Kidney epithelial cell (primary cell): ENCODE measurements around the gene MCFD2. TPM values are rescaled to one million over a fixed set of nuclear protein-coding genes. Genes with fewer than 3 reads are reported as not detected.
A peak's percentile ranks its signal among the peaks of the same experiment; 100 is the strongest.
"Not testable (repeated sequence)": the region's sequence is repeated elsewhere in the genome, so short reads cannot be mapped to it uniquely, and the experiment has no call there.

Source experiments
- DNase-seq: peaks from one replicate; pipeline ENCODE4 v3.0.0-alpha.2; 2010; ENCODE audit warnings: low read depth
- H3K27me3 ChIP-seq: 2 replicates; pipeline ENCODE4 v1.6.0; 2011; ENCODE audit warnings: low read length; ENCODE audit not compliant: control insufficient read depth, insufficient read depth
- H3K36me3 ChIP-seq: 2 replicates; pipeline ENCODE4 v1.5.1; 2011; ENCODE audit warnings: low read length; ENCODE audit not compliant: control insufficient read depth, insufficient read depth
- H3K4me3 ChIP-seq: 2 replicates; pipeline ENCODE4 v1.5.1; 2011; ENCODE audit warnings: low read depth, mild to moderate bottlenecking, control low read depth, low read length
- total RNA-seq: library from RNA; depleted of rRNA; stranded (reverse); fragments of >200 nt; gene quantifications from 2 replicates; pipeline ENCODE4 v1.2.3, GENCODE V29; 2015
- TF ChIP-seq, protein P1 (sequence below): IDR thresholded peaks from 2 replicates; pipeline ENCODE4 v1.5.1; 2011; ENCODE audit warnings: mild to moderate bottlenecking, moderate library complexity, low read length, control low read depth, inconsistent platforms; ENCODE audit not compliant: insufficient read depth, poor library complexity, severe bottlenecking

The MCFD2 gene
- total RNA-seq, 1 donor from 2014 or later = 175 TPM

DNA sequence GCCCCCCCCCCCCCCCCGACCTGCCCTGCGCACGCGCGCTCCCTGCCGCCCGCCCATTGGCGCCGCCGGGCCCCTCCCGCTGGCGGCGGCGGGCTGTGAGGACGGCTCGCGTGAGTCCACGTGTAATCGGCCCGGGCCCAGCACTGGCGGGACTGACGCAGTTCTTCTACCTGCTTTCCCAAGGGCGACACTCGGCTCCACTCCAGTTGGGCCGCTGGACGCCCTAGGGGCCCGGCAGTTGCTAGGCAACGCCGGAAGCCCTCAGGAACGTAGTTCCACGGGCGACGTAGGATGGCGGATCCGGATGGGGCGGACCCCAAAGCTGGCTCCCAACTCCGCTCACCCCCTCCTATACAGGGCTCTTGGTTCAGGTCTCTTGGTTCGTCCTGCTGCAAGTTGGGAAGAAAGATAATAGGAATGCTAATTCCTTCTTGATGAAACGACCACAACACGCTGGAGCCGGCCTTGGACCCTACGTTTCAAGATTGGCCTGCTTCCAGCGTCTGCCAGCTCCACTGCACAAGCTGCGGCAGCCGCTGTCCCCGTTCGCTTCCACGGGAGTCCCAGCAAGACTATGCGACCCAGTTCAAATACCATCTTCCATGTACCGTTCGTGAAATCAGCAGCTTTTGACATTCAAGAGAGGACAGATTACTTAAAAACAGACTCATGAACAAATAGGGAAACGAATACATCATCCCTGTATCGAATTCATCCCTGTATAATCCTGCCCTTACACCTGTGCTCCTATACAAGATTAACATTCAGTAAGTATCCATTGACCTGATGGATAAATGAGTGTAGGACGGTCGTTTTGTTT, 415 bp upstream of the MCFD2 start:
- TF ChIP-seq, protein P1, sequence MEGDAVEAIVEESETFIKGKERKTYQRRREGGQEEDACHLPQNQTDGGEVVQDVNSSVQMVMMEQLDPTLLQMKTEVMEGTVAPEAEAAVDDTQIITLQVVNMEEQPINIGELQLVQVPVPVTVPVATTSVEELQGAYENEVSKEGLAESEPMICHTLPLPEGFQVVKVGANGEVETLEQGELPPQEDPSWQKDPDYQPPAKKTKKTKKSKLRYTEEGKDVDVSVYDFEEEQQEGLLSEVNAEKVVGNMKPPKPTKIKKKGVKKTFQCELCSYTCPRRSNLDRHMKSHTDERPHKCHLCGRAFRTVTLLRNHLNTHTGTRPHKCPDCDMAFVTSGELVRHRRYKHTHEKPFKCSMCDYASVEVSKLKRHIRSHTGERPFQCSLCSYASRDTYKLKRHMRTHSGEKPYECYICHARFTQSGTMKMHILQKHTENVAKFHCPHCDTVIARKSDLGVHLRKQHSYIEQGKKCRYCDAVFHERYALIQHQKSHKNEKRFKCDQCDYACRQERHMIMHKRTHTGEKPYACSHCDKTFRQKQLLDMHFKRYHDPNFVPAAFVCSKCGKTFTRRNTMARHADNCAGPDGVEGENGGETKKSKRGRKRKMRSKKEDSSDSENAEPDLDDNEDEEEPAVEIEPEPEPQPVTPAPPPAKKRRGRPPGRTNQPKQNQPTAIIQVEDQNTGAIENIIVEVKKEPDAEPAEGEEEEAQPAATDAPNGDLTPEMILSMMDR = no peak
- Histone ChIP-seq H3K36me3 (no peaks in the 10 kb centered on the region), H3K27me3 (no peaks in the 10 kb centered on the region), H3K4me3 (peak overlapping the region; percentile 95)
- DNase-seq = peak; percentile 64

DNA sequence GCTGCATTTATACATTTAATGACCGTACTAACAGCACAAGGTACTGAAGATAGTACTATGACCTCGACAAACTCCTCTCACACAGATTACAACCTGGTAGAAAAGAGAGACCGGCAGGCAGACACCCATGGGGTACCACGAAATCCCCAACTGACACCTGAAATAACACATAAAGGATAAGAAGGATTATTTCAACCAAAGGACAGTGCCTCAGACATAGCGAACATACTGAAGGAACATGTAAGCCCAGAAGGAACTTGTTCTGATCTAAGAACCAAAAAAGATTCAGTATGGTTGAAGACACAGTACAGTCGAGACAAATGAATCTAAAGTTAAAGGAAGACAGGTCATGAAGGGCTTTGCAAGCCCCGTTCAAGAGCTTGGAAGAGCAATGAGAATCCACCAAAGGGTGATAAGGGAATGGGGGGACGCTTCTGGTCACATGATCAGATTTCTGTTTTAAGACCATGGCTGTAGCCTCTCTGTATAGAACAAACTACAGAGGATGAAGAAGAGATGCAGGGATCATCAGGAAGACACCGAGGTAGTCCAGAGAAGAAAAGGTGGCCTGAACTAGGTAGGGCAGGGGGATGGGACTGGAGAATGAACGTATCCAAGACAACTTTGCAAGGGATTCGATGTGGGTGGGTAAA, 902 bp downstream of the MCFD2 start:
- Histone ChIP-seq H3K36me3 (no peaks in the 10 kb centered on the region), H3K27me3 (no peaks in the 10 kb centered on the region), H3K4me3 (peak overlapping the region; percentile 95)
- TF ChIP-seq, protein P1 = no peak
- DNase-seq = no peak

DNA sequence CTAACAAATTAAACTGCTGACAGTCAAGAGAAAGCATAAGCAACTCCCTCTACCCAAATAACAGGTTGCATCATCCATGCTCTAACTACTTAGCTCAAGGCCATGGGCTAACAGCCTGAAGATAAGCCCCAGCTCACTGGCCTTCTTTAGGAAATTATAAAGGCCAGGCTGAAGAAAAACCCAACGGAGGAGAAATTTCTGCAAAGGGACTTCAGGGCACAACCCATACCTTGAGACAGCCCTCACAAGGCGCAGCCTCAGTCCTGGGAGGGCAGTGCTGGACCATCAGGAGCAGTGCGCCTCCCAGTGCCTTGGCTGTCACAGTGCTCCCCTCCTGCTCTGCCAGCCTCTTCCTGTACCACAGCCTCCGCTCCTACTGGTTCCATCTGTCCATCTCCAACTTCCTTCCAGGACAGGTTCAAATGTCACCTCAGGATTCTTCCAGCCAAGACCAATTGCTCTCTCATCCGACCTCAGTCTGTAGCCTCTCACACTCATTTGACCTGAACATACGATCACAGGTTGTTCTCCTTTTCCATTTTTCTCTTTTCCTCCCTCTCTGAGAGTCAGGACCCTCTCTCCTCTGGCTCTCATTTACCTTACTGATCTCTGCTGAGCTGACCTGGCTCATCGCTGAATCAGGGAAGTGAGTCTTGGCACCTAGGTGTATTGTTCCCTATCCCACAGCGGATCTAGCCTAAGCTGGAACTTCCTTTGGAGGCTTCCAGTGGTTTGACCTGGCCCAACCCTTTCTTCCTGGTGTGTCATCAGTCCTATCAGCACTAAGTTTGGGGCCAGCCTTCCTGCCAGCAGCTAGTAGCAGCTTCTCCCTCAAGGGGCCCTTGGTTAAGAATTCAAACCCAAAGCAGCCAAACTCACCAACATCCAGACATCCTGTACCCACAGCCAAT, 1.9 kb downstream of the MCFD2 start:
- H3K4me3 ChIP-seq = no peak overlapping the region
- TF ChIP-seq, protein P1 = no peak
- no peaks in the 10 kb centered on the region for H3K36me3 ChIP-seq
- no peaks in the 10 kb centered on the region for H3K27me3 ChIP-seq
- DNase-seq = no peak

DNA sequence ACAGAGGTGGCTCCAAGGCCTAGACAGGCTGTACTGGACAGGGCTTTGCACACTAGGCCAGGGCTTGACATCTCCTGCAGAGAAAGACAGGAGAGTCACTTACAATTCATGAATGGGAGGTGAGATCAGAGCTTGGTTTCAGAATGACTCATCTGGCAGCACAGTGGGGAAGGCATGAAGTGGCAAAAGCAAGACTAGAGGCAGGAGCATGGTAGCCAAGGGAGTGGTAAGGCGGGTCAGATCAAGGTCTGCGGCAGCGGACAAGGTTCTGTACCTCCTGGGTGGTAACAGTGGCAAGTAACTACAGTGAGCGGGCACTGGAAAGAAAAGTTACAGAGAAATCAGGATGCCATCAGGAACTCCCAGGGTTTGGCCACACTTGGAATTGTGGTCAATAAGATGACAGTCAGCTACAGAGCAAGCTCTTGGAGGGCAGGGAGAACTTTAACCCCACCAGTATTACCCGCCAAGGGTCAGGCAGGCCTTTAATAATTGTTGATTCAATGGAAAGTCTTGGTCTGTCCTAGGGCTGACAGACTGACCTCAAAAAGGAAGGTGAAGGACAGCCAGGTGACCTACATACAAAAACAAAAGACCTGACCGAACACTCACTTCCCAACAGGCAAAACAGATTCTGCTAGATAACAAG, 5.7 kb downstream of the MCFD2 start:
- no peaks in the 10 kb centered on the region for H3K27me3 ChIP-seq
- peak; percentile 80 for DNase-seq

DNA sequence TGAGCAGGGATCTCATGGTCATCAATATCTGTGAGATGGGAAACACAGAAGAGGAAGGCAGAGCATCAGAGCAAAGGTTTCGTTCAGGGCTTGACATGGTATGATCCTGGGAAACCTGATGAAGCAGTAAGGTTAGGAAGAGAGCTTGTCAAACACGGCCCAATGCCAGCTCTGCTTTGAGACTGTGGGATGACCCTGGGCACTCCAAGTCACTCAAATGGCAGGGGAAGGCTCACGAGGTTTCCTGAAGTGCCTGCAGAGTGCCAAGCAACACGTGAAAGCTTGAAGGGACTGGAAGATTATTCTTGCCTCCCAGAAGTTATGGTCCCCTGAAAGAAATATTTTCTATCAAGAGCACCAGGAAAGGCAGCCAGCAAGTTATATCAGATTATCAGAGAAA, 6.5 kb downstream of the MCFD2 start:
- TF ChIP-seq, protein P1 = no peak
- Histone ChIP-seq H3K4me3 (no peak overlapping the region), H3K36me3 (peaks cover 2% of the 10 kb centered on the region), H3K27me3 (no peaks in the 10 kb centered on the region)
- DNase-seq = no peak

More for the DNA sequence above, 5.7 kb downstream of the MCFD2 start:
- TF ChIP-seq, protein P1 = no peak
- Histone ChIP-seq H3K4me3 (no peak overlapping the region), H3K36me3 (peaks cover 2% of the 10 kb centered on the region)

DNA sequence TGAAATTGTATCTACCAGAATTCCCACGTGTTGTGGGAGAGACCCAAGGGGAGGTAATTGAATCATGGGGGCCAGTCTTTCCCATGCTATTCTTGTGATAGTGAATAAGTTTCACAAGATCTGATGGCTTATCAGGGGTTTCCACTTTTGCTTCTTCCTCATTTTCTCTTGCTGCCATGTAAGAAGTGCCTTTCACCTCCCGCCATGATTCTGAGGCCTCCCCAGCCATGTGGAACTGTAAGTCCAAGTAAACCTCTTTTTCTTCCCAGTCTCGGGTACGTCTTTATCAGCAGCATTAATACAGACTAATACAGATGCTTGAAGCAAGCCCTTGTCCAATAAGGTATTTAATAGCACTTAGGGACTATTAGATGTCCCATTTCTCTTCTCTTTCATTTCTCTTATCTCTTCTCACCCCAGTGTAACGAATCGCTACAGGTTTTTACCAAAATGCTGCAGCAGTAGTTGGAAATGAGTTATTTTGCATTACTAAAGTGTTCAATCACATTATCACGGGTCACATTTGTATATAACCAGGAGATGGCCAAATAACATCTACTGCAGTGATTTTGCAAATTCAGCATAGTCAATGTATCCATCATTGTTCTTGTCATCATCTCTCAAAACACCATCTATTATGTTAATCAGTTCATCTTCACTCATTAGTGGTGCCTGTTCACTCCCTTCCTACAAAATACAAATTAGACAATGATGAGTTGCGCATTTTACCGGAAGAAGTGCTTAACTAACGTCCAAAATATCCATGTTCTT, 10.5 kb downstream of the MCFD2 start:
- not testable (repeated sequence) for H3K36me3 ChIP-seq, DNase-seq, H3K4me3 ChIP-seq, H3K27me3 ChIP-seq

DNA sequence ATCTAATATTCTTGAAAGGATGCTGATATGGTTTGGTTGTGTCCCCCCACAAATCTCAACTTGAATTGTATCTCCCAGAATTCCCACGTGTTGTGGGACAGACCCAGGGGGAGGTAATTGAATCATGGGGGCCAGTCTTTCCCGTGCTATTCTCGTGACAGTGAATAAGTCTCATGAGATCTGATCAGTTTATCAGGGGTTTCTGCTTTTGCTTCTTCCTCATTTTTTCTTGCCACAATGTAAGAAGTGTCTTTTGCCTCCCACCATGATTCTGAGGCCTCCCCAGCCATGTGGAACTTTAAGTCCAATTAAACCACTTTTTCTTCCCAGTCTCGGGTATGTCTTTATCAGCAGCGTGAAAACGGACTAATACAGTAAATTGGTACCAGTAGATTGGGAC, 12.6 kb downstream of the MCFD2 start:
- H3K36me3 ChIP-seq, H3K27me3 ChIP-seq, DNase-seq: not testable (repeated sequence)

More for the DNA sequence above, 12.6 kb downstream of the MCFD2 start:
- H3K4me3 ChIP-seq = not testable (repeated sequence)
